Measurements from ENCODE around the gene SATB2.

GRCh38 chr2:199470361-199470671, 12.6 kb upstream of the SATB2 start:
- TF ChIP-seq, protein P1, sequence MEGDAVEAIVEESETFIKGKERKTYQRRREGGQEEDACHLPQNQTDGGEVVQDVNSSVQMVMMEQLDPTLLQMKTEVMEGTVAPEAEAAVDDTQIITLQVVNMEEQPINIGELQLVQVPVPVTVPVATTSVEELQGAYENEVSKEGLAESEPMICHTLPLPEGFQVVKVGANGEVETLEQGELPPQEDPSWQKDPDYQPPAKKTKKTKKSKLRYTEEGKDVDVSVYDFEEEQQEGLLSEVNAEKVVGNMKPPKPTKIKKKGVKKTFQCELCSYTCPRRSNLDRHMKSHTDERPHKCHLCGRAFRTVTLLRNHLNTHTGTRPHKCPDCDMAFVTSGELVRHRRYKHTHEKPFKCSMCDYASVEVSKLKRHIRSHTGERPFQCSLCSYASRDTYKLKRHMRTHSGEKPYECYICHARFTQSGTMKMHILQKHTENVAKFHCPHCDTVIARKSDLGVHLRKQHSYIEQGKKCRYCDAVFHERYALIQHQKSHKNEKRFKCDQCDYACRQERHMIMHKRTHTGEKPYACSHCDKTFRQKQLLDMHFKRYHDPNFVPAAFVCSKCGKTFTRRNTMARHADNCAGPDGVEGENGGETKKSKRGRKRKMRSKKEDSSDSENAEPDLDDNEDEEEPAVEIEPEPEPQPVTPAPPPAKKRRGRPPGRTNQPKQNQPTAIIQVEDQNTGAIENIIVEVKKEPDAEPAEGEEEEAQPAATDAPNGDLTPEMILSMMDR (IDR thresholded peaks at IDR 0.05): no peak
- TF ChIP-seq GABPB1 (CRISPR knock-in tag; IDR thresholded peaks at IDR 0.05) (no peak), USF2 (CRISPR knock-in tag; IDR thresholded peaks at IDR 0.05) (no peak), ETV6 (CRISPR knock-in tag; IDR thresholded peaks at IDR 0.05) (no peak), USF1 (CRISPR knock-in tag; IDR thresholded peaks at IDR 0.05) (no peak), GRHL2 (CRISPR knock-in tag; IDR thresholded peaks at IDR 0.05; ENCODE audit: insufficient replicate concordance, severe bottlenecking) (no peak), SP1 (CRISPR knock-in tag; conservative IDR thresholded peaks at IDR 0.05) (no peak), NFE2L1 (CRISPR knock-in tag; IDR thresholded peaks at IDR 0.05) (no peak), TEAD4 (CRISPR knock-in tag; IDR thresholded peaks at IDR 0.05) (no peak), MAX (CRISPR knock-in tag; IDR thresholded peaks at IDR 0.05) (no peak)
- TF ChIP-seq, protein P2, sequence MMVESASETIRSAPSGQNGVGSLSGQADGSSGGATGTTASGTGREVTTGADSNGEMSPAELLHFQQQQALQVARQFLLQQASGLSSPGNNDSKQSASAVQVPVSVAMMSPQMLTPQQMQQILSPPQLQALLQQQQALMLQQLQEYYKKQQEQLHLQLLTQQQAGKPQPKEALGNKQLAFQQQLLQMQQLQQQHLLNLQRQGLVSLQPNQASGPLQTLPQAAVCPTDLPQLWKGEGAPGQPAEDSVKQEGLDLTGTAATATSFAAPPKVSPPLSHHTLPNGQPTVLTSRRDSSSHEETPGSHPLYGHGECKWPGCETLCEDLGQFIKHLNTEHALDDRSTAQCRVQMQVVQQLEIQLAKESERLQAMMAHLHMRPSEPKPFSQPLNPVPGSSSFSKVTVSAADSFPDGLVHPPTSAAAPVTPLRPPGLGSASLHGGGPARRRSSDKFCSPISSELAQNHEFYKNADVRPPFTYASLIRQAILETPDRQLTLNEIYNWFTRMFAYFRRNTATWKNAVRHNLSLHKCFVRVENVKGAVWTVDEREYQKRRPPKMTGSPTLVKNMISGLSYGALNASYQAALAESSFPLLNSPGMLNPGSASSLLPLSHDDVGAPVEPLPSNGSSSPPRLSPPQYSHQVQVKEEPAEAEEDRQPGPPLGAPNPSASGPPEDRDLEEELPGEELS (CRISPR knock-in tag; IDR thresholded peaks at IDR 0.05): no peak
- TF ChIP-seq, protein P3, sequence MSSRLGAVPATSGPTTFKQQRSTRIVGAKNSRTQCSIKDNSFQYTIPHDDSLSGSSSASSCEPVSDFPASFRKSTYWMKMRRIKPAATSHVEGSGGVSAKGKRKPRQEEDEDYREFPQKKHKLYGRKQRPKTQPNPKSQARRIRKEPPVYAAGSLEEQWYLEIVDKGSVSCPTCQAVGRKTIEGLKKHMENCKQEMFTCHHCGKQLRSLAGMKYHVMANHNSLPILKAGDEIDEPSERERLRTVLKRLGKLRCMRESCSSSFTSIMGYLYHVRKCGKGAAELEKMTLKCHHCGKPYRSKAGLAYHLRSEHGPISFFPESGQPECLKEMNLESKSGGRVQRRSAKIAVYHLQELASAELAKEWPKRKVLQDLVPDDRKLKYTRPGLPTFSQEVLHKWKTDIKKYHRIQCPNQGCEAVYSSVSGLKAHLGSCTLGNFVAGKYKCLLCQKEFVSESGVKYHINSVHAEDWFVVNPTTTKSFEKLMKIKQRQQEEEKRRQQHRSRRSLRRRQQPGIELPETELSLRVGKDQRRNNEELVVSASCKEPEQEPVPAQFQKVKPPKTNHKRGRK (CRISPR knock-in tag; IDR thresholded peaks at IDR 0.05; ENCODE audit: borderline replicate concordance): no peak

Measured in WTC11 (cell line).